Measurements from ENCODE around the gene EXOSC10.
"Not testable (repeated sequence)": the region's sequence is repeated elsewhere in the genome, so short reads cannot be mapped to it uniquely, and the experiment has no call there.

Gene EXOSC10

GRCh38 chr1:11064942-11065341 is 34.7 kb downstream of the EXOSC10 start:
- Histone ChIP-seq H3K27ac (ENCODE audit: low read depth, low read length) (no peak overlapping the region), H3K4me2 (ENCODE audit: low read length) (no peak overlapping the region), H3K18ac (ENCODE audit: low read length) (no peak overlapping the region), H4K5ac (ENCODE audit: low read length) (no peak overlapping the region), H3K4me3 (ENCODE audit: low read length) (no peak overlapping the region), H3K4me1 (ENCODE audit: control insufficient read depth, low read depth, low read length) (peaks cover 2% of the 10 kb centered on the region), H4K8ac (ENCODE audit: low read depth, low read length) (no peak overlapping the region), H3K79me1 (ENCODE audit: low read length) (no peaks in the 10 kb centered on the region), H3K79me2 (ENCODE audit: control insufficient read depth, insufficient read depth, low read length) (no peaks in the 10 kb centered on the region), H3K23ac (ENCODE audit: low read length) (no peak overlapping the region), H3K9ac (ENCODE audit: low read length) (no peak overlapping the region), H3K4ac (ENCODE audit: low read depth, low read length) (no peak overlapping the region), H3K56ac (ENCODE audit: low read length) (no peak overlapping the region), H3K27me3 (ENCODE audit: insufficient read depth, low read length, poor library complexity) (no peaks in the 10 kb centered on the region), H2AK5ac (ENCODE audit: low read length) (no peak overlapping the region), H2BK5ac (ENCODE audit: low read length) (no peak overlapping the region), H3K36me3 (ENCODE audit: control insufficient read depth, insufficient read depth, low read length) (peaks cover 31% of the 10 kb centered on the region), H2BK15ac (replicated peaks; ENCODE audit: low read depth) (no peak overlapping the region), H2BK120ac (ENCODE audit: low read depth, low read length) (no peak overlapping the region)
- no CpG with 5 or more reads among the region's 3 CpGs for WGBS (ENCODE audit: extremely low coverage, insufficient coverage, low lambda C conversion rate)
- no peak for DNase-seq

- H3K27me3 ChIP-seq (ENCODE audit: insufficient read depth, low read length, poor library complexity); H3K56ac ChIP-seq (ENCODE audit: low read length); H3K79me2 ChIP-seq (ENCODE audit: control insufficient read depth, insufficient read depth, low read length); H3K4ac ChIP-seq (ENCODE audit: low read depth, low read length); H3K4me1 ChIP-seq (ENCODE audit: control insufficient read depth, low read depth, low read length); H2BK120ac ChIP-seq (ENCODE audit: low read depth, low read length); H4K5ac ChIP-seq (ENCODE audit: low read length); H3K9ac ChIP-seq (ENCODE audit: low read length); H3K79me1 ChIP-seq (ENCODE audit: low read length); H3K4me3 ChIP-seq (ENCODE audit: low read length); H3K18ac ChIP-seq (ENCODE audit: low read length); H3K4me2 ChIP-seq (ENCODE audit: low read length); H3K27ac ChIP-seq (ENCODE audit: low read depth, low read length); H4K8ac ChIP-seq (ENCODE audit: low read depth, low read length); H2AK5ac ChIP-seq (ENCODE audit: low read length); H2BK5ac ChIP-seq (ENCODE audit: low read length); H2BK15ac ChIP-seq (replicated peaks; ENCODE audit: low read depth); H3K23ac ChIP-seq (ENCODE audit: low read length): not testable (repeated sequence)
- DNase-seq = peak; percentile 46
- no CpG with 5 or more reads among the region's 18 CpGs for WGBS (ENCODE audit: extremely low coverage, insufficient coverage, low lambda C conversion rate)
- H3K36me3 ChIP-seq (ENCODE audit: control insufficient read depth, insufficient read depth, low read length) = peaks cover 24% of the 10 kb centered on the region
Observed at GRCh38 chr1:11063937-11064537, 35.6 kb downstream of the EXOSC10 start.

- Histone ChIP-seq H3K23ac (ENCODE audit: low read length) (no peak overlapping the region), H3K4me3 (ENCODE audit: low read length) (no peak overlapping the region), H3K4me1 (ENCODE audit: control insufficient read depth, low read depth, low read length) (peaks cover 2% of the 10 kb centered on the region), H3K4me2 (ENCODE audit: low read length) (no peak overlapping the region), H3K56ac (ENCODE audit: low read length) (no peak overlapping the region), H3K4ac (ENCODE audit: low read depth, low read length) (no peak overlapping the region), H2AK5ac (ENCODE audit: low read length) (no peak overlapping the region), H3K27ac (ENCODE audit: low read depth, low read length) (no peak overlapping the region), H2BK120ac (ENCODE audit: low read depth, low read length) (no peak overlapping the region), H2BK5ac (ENCODE audit: low read length) (no peak overlapping the region), H3K36me3 (ENCODE audit: control insufficient read depth, insufficient read depth, low read length) (peaks cover 19% of the 10 kb centered on the region), H3K79me2 (ENCODE audit: control insufficient read depth, insufficient read depth, low read length) (peaks cover 11% of the 10 kb centered on the region), H3K9ac (ENCODE audit: low read length) (no peak overlapping the region), H3K18ac (ENCODE audit: low read length) (no peak overlapping the region), H2BK15ac (replicated peaks; ENCODE audit: low read depth) (no peak overlapping the region), H4K5ac (ENCODE audit: low read length) (no peak overlapping the region), H4K8ac (ENCODE audit: low read depth, low read length) (no peak overlapping the region), H3K79me1 (ENCODE audit: low read length) (peaks cover 5% of the 10 kb centered on the region), H3K27me3 (ENCODE audit: insufficient read depth, low read length, poor library complexity) (no peaks in the 10 kb centered on the region)
- no peak for DNase-seq
- WGBS (ENCODE audit: extremely low coverage, insufficient coverage, low lambda C conversion rate) = no CpG with 5 or more reads among the region's 3 CpGs
Observed at GRCh38 chr1:11062965-11063401, 36.7 kb downstream of the EXOSC10 start.

- peak; percentile 18 for DNase-seq
- Histone ChIP-seq H3K4me3 (ENCODE audit: low read length) (no peak overlapping the region), H2BK5ac (ENCODE audit: low read length) (no peak overlapping the region), H2AK5ac (ENCODE audit: low read length) (no peak overlapping the region), H2BK15ac (replicated peaks; ENCODE audit: low read depth) (no peak overlapping the region), H3K79me2 (ENCODE audit: control insufficient read depth, insufficient read depth, low read length) (peaks cover 11% of the 10 kb centered on the region), H3K4me1 (ENCODE audit: control insufficient read depth, low read depth, low read length) (peaks cover 2% of the 10 kb centered on the region), H4K8ac (ENCODE audit: low read depth, low read length) (no peak overlapping the region), H3K27me3 (ENCODE audit: insufficient read depth, low read length, poor library complexity) (no peaks in the 10 kb centered on the region), H3K56ac (ENCODE audit: low read length) (peak overlapping the region; percentile 25), H3K4ac (ENCODE audit: low read depth, low read length) (no peak overlapping the region), H3K79me1 (ENCODE audit: low read length) (peaks cover 5% of the 10 kb centered on the region), H4K5ac (ENCODE audit: low read length) (no peak overlapping the region), H2BK120ac (ENCODE audit: low read depth, low read length) (no peak overlapping the region), H3K18ac (ENCODE audit: low read length) (no peak overlapping the region), H3K4me2 (ENCODE audit: low read length) (no peak overlapping the region), H3K36me3 (ENCODE audit: control insufficient read depth, insufficient read depth, low read length) (peaks cover 15% of the 10 kb centered on the region), H3K27ac (ENCODE audit: low read depth, low read length) (no peak overlapping the region), H3K23ac (ENCODE audit: low read length) (peak overlapping the region; percentile 45), H3K9ac (ENCODE audit: low read length) (no peak overlapping the region)
- no CpG with 5 or more reads among the region's 5 CpGs for WGBS (ENCODE audit: extremely low coverage, insufficient coverage, low lambda C conversion rate)
Observed at GRCh38 chr1:11061652-11062365, 37.9 kb downstream of the EXOSC10 start.

GRCh38 chr1:11059968-11060830 is 39.5 kb downstream of the EXOSC10 start, which contains the start of gene SRM:
Gene SRM (minus strand): TSS chr1:11060018. CDS start chr1:11059943, 75 bp downstream.
- Histone ChIP-seq H4K8ac (ENCODE audit: low read depth, low read length) (peak within 1 kb of the TSS; percentile 2), H3K27me3 (ENCODE audit: insufficient read depth, low read length, poor library complexity) (no peaks in the 10 kb centered on the region), H4K5ac (ENCODE audit: low read length) (no peak within 1 kb of the TSS), H3K9ac (ENCODE audit: low read length) (peak within 1 kb of the TSS; percentile 94), H3K23ac (ENCODE audit: low read length) (peak within 1 kb of the TSS; percentile 94), H2BK15ac (replicated peaks; ENCODE audit: low read depth) (no peak within 1 kb of the TSS), H3K79me1 (ENCODE audit: low read length) (peaks cover 5% of the 10 kb centered on the region), H2BK120ac (ENCODE audit: low read depth, low read length) (no peak within 1 kb of the TSS), H3K27ac (ENCODE audit: low read depth, low read length) (peak within 1 kb of the TSS; percentile 53), H3K56ac (ENCODE audit: low read length) (peak within 1 kb of the TSS; percentile 97), H3K4me1 (ENCODE audit: control insufficient read depth, low read depth, low read length) (peaks cover 2% of the 10 kb centered on the region), H2BK5ac (ENCODE audit: low read length) (no peak within 1 kb of the TSS), H3K36me3 (ENCODE audit: control insufficient read depth, insufficient read depth, low read length) (peaks cover 14% of the 10 kb centered on the region), H3K18ac (ENCODE audit: low read length) (peak within 1 kb of the TSS; percentile 81), H3K4me3 (ENCODE audit: low read length) (peak within 1 kb of the TSS; percentile 72), H2AK5ac (ENCODE audit: low read length) (no peak within 1 kb of the TSS), H3K4me2 (ENCODE audit: low read length) (peak within 1 kb of the TSS; percentile 88), H3K4ac (ENCODE audit: low read depth, low read length) (peak within 1 kb of the TSS; percentile 92), H3K79me2 (ENCODE audit: control insufficient read depth, insufficient read depth, low read length) (peaks cover 11% of the 10 kb centered on the region)
- peak; percentile 93 for DNase-seq
- no CpG with 5 or more reads among the region's 83 CpGs for WGBS (ENCODE audit: extremely low coverage, insufficient coverage, low lambda C conversion rate)

All from mesendoderm (in vitro differentiated cells).